CD8-positive, alpha-beta memory T cell (primary cell): ENCODE data around the gene DGKB. TPM values are rescaled to one million over a fixed set of nuclear protein-coding genes. Genes with fewer than 3 reads are reported as not detected.

Experiments
- CTCF ChIA-PET: fragments of 350-600 bp; sonication (Branson Sonifier 250); formaldehyde crosslinking; loops from one replicate; lab custom pipeline; 2021; ENCODE audit warnings: antibody characterized with exemption; lab: Charles Lee
- POLR2A ChIA-PET: fragments of 350-600 bp; sonication (Branson Sonifier 250); formaldehyde crosslinking; loops from one replicate; lab custom pipeline; 2021; ENCODE audit warnings: antibody characterized with exemption; lab: Charles Lee
- DNase-seq, 5 donors: peaks; one replicate each; pipeline versions ENCODE4 v3.0.0 to v3.0.0-alpha.2; 2020 to 2022; ENCODE audit warnings: mixed read lengths in 1 of 5
- H3K27ac ChIP-seq: one replicate; pipeline ENCODE4 v1.7.0; 2013; ENCODE audit warnings: low read depth, mild to moderate bottlenecking, low read length, moderate library complexity
- H3K27me3 ChIP-seq: 2 replicates; pipeline ENCODE4 v1.7.0; 2013; ENCODE audit warnings: low read length, mild to moderate bottlenecking; ENCODE audit not compliant: insufficient read depth, poor library complexity, severe bottlenecking
- H3K36me3 ChIP-seq: 2 replicates; pipeline ENCODE4 v1.7.0; 2013; ENCODE audit warnings: mild to moderate bottlenecking, low read length, moderate library complexity; ENCODE audit not compliant: insufficient read depth
- H3K4me1 ChIP-seq: 2 replicates; pipeline ENCODE4 v1.7.0; 2013; ENCODE audit warnings: mild to moderate bottlenecking, low read length, moderate library complexity; ENCODE audit not compliant: insufficient read depth
- H3K4me3 ChIP-seq: 2 replicates; pipeline ENCODE4 v1.7.0; 2013; ENCODE audit warnings: mild to moderate bottlenecking, low read length
- H3K9me3 ChIP-seq: 2 replicates; pipeline ENCODE4 v1.7.0; 2013; ENCODE audit warnings: mild to moderate bottlenecking, low read length
- H3K27ac Mint-ChIP-seq, 8 donors: one replicate each; pipeline ENCODE4 v1.8.0; 2020 to 2021; ENCODE audit warnings: mixed read lengths in 8 of 8, mild to moderate bottlenecking in 6 of 8, inconsistent platforms in 3 of 8, moderate library complexity in 3 of 8
- H3K27me3 Mint-ChIP-seq, 2 donors: one replicate each; pipeline ENCODE4 v1.8.0; 2020 to 2021; ENCODE audit warnings: mixed read lengths in 2 of 2, mild to moderate bottlenecking in 1 of 2, moderate library complexity in 1 of 2
- H3K36me3 Mint-ChIP-seq, 3 donors: one replicate each; pipeline ENCODE4 v1.8.0; 2020 to 2021; ENCODE audit warnings: mixed read lengths in 3 of 3, inconsistent platforms in 1 of 3, mild to moderate bottlenecking in 1 of 3
- H3K4me1 Mint-ChIP-seq, 3 donors: one replicate each; pipeline ENCODE4 v1.8.0; 2020 to 2021; ENCODE audit warnings: mixed read lengths in 3 of 3, inconsistent platforms in 1 of 3, mild to moderate bottlenecking in 1 of 3
- H3K4me3 Mint-ChIP-seq, 7 donors: one replicate each; pipeline ENCODE4 v1.8.0; 2020 to 2021; ENCODE audit warnings: mixed read lengths in 7 of 7, mild to moderate bottlenecking in 6 of 7, moderate library complexity in 4 of 7, inconsistent platforms in 2 of 7
- H3K9me3 Mint-ChIP-seq, 5 donors: one replicate each; pipeline ENCODE4 v1.8.0; 2020 to 2022; ENCODE audit warnings: mixed read lengths in 5 of 5, mild to moderate bottlenecking in 3 of 5, moderate library complexity in 2 of 5, inconsistent platforms in 1 of 5
- polyA plus RNA-seq: library from polyadenylated mRNA; unstranded; fragments of 300-500 nt; fragmentation: Illumina TruSeq; gene quantifications from one replicate; pipeline ENCODE4 v1.2.3, GENCODE V29; 2021
- total RNA-seq, 2 experiments: library from RNA; stranded (reverse); gene quantifications; one replicate each; pipeline ENCODE4 v1.2.3, GENCODE V29; 2021

DGKB gene
- total and polyA plus RNA-seq, 3 experiments from 2014 or later: not detected

DNA sequence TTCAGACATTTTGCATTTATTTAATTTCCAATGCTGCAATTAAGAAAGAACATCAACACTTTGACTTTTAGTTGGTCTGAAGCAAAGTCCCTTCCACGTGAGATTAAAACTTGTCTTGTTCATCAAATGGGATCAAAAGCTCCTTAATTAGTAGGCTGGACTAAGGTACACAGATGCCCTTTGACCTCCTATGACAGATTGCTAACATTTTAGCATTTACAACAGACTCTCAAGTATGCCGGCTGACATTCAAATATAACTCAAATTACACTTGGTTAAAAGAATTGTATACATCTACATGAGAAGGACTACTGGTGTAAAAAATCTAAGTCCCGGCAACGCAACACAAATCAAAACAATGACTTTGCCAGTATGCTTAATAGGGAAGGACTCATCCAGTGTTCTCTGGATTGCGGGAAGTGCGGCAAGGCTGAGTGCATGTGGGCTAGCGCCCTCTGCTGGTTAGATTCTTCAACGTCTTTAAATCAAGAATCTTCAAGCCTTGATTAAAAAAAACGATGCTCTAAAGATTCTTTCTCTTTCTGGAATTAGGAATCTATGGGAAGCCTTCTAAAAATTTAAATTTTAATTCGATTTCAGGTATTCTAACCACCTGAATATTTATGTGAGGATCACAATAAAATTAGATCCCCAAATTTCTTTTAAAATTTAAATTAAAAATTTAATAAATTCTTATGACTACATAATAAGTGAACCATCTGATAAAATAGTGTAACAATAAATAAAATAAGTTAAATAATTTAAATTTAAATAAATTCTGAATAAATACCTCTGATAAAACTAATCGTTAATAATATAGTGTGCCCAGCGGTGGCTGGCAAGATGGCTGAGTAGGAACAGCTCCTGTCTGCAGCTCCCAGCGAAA lies 444.7 kb downstream of the DGKB start:
- H3K9me3 ChIP-seq: no peaks in the 10 kb centered on the region
- no peak overlapping the region for H3K4me3 ChIP-seq
- H3K27me3 ChIP-seq: no peaks in the 10 kb centered on the region
- Mint-ChIP-seq H3K27me3 (peaks cover 0 to 7% of the 10 kb centered on the region in 2 donors), H3K9me3 (no peaks in the 10 kb centered on the region), H3K36me3 (no peaks in the 10 kb centered on the region), H3K27ac (no peak overlapping the region), H3K4me3 (no peak overlapping the region), H3K4me1 (peaks cover 2 to 4% (median 3%) of the 10 kb centered on the region in 3 donors)
- no peaks in the 10 kb centered on the region for H3K4me1 ChIP-seq
- H3K27ac ChIP-seq: no peak overlapping the region
- ChIA-PET CTCF (interaction anchor here (0.7 to 1.5 kb wide), 6 partner anchors 234 to 1178 kb away, joined by 3 to 6 read pairs (median 4); no protein-coding TSS in a partner anchor), POLR2A (no interaction called here)
- DNase-seq: peak; percentile 23 to 55 (median 30)
- H3K36me3 ChIP-seq: no peaks in the 10 kb centered on the region

DNA sequence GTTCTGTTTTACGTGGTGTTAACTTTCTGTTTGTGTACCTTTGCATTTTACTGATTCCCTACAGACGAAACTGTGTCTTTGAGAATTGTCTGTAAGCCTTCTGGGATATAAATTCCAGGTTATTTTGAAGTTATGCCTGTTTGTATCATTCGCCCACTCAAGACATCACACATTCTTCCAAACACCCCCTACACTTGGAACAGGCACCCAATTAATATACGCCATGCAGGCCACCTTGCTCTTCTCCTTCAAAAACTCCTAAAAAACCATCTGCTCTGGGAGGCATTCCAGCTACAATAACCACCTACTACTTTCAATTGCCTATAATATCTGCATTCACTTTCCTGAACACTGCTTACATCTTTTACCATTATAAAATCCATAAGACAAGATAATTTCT lies 453.3 kb downstream of the DGKB start:
- no peaks in the 10 kb centered on the region for H3K4me1 ChIP-seq
- POLR2A ChIA-PET: no interaction called here
- H3K27me3 Mint-ChIP-seq: peaks cover 0 to 6% of the 10 kb centered on the region in 2 donors

DNA sequence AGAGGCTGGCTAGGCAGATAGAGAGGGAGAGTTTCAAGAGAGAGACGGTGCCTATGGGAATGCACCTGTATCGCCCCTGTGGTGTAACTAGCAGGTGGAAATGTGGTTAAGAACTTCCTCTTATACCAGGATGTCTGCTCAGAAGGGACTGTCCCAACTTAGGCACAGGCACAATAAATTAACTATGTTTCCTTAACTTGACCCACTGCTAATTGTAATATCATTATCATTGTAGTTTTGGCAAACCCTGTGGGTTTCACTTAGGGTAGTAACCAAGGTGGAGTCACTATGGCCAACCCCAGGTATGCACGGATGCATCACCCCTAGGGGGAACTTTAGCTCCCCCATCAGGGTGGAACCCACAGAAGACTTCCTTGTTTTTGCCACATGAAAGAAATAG lies 455.7 kb downstream of the DGKB start:
- CTCF ChIA-PET: no interaction called here
- H3K36me3 Mint-ChIP-seq: no peaks in the 10 kb centered on the region
- POLR2A ChIA-PET: no interaction called here
- H3K4me1 Mint-ChIP-seq: peaks cover 7 to 18% (median 14%) of the 10 kb centered on the region in 3 donors
- H3K9me3 Mint-ChIP-seq: no peaks in the 10 kb centered on the region
- H3K27me3 Mint-ChIP-seq: peaks cover 0 to 3% of the 10 kb centered on the region in 2 donors
- DNase-seq: peak in 2 of 5 donors; percentile 5 to 43
- H3K27me3 ChIP-seq: no peaks in the 10 kb centered on the region
- H3K36me3 ChIP-seq: no peaks in the 10 kb centered on the region
- H3K4me3 ChIP-seq: no peak overlapping the region
- H3K27ac ChIP-seq: no peak overlapping the region
- no peaks in the 10 kb centered on the region for H3K4me1 ChIP-seq
- peak overlapping the region in 1 of 8 donors; percentile 29 for H3K27ac Mint-ChIP-seq
- peak overlapping the region in 1 of 7 donors; percentile 1 for H3K4me3 Mint-ChIP-seq
- no peaks in the 10 kb centered on the region for H3K9me3 ChIP-seq

More for the DNA sequence above, 453.3 kb downstream of the DGKB start:
- Histone ChIP-seq H3K36me3 (no peaks in the 10 kb centered on the region), H3K4me3 (no peak overlapping the region), H3K9me3 (no peaks in the 10 kb centered on the region), H3K27ac (no peak overlapping the region), H3K27me3 (no peaks in the 10 kb centered on the region)
- CTCF ChIA-PET: no interaction called here
- H3K4me3 Mint-ChIP-seq: no peak overlapping the region
- peaks cover 7 to 18% (median 14%) of the 10 kb centered on the region in 3 donors for H3K4me1 Mint-ChIP-seq
- H3K9me3 Mint-ChIP-seq: no peaks in the 10 kb centered on the region
- no peak for DNase-seq
- H3K27ac Mint-ChIP-seq: no peak overlapping the region
- no peaks in the 10 kb centered on the region for H3K36me3 Mint-ChIP-seq

GRCh38 chr7:14446219-14446618 lies 456.3 kb downstream of the DGKB start:
- Mint-ChIP-seq H3K36me3 (no peaks in the 10 kb centered on the region), H3K4me3 (no peak overlapping the region), H3K9me3 (no peaks in the 10 kb centered on the region), H3K27me3 (no peaks in the 10 kb centered on the region), H3K4me1 (peaks cover 7 to 18% (median 14%) of the 10 kb centered on the region in 3 donors), H3K27ac (no peak overlapping the region)
- H3K27ac ChIP-seq: no peak overlapping the region
- H3K36me3 ChIP-seq: no peaks in the 10 kb centered on the region
- H3K4me3 ChIP-seq: no peak overlapping the region
- POLR2A ChIA-PET: no interaction called here
- H3K27me3 ChIP-seq: no peaks in the 10 kb centered on the region
- H3K4me1 ChIP-seq: no peaks in the 10 kb centered on the region
- DNase-seq: no peak
- CTCF ChIA-PET: no interaction called here
- H3K9me3 ChIP-seq: no peaks in the 10 kb centered on the region

GRCh38 chr7:14438366-14438765 lies 464.2 kb downstream of the DGKB start:
- ChIA-PET CTCF (no interaction called here), POLR2A (no interaction called here)
- Histone ChIP-seq H3K4me3 (no peak overlapping the region), H3K36me3 (no peaks in the 10 kb centered on the region), H3K4me1 (no peaks in the 10 kb centered on the region), H3K9me3 (no peaks in the 10 kb centered on the region), H3K27ac (no peak overlapping the region), H3K27me3 (no peaks in the 10 kb centered on the region)
- no peak for DNase-seq
- no peak overlapping the region for H3K27ac Mint-ChIP-seq
- no peaks in the 10 kb centered on the region for H3K4me1 Mint-ChIP-seq
- H3K36me3 Mint-ChIP-seq: no peaks in the 10 kb centered on the region
- H3K27me3 Mint-ChIP-seq: peaks cover 0 to 3% of the 10 kb centered on the region in 2 donors
- H3K4me3 Mint-ChIP-seq: no peak overlapping the region
- no peaks in the 10 kb centered on the region for H3K9me3 Mint-ChIP-seq

DNA sequence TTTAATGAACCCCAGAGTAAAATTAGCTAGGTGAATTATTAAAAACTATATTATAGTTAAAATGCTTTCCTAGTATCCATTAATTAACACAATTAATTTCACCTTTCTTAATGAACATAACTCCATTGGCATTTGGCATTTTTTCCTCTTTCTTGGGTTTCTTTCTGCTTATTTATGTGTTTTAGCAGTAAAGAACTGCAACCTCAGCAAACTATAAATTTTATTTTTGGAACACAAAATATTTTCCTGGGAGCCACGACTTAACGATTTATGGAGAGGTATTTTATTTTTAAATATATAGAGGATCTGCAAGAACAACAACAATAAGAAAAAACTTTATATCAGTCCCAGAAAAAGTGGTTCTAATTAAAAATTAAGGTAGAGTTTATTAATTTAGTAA lies 465.7 kb downstream of the DGKB start:
- H3K27ac ChIP-seq: no peak overlapping the region
- POLR2A ChIA-PET: no interaction called here
- no peak overlapping the region for H3K4me3 Mint-ChIP-seq
- no peaks in the 10 kb centered on the region for H3K9me3 Mint-ChIP-seq
- H3K27me3 ChIP-seq: no peaks in the 10 kb centered on the region
- H3K36me3 ChIP-seq: no peaks in the 10 kb centered on the region
- H3K36me3 Mint-ChIP-seq: no peaks in the 10 kb centered on the region
- H3K27ac Mint-ChIP-seq: no peak overlapping the region
- CTCF ChIA-PET: no interaction called here
- no peaks in the 10 kb centered on the region for H3K4me1 Mint-ChIP-seq
- H3K4me1 ChIP-seq: no peaks in the 10 kb centered on the region
- peaks cover 0 to 3% of the 10 kb centered on the region in 2 donors for H3K27me3 Mint-ChIP-seq
- H3K9me3 ChIP-seq: no peaks in the 10 kb centered on the region
- no peak overlapping the region for H3K4me3 ChIP-seq
- no peak for DNase-seq

DNA sequence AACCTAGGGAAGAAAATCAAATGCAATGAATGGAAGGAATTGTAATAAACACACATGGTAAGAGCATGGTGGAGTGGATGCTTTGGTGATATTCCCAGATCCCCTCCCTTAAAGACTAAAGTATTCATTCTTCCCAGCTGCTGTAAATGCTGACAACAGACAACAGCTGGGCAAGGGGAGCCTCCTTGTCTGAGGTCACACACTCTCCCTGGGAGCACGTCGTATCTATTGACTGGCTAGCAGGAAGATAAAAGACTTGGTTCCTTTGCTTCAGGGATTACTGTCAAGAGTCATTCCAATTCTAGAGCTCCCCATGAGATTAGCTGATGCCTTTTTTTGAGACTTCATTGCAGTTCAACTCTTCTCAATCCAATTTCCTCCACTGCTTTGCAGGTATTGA lies 469.6 kb downstream of the DGKB start:
- no peak for DNase-seq
- peaks cover 0 to 3% of the 10 kb centered on the region in 2 donors for H3K27me3 Mint-ChIP-seq
- H3K27ac Mint-ChIP-seq: no peak overlapping the region
- H3K9me3 Mint-ChIP-seq: peaks cover 0 to 2% (median 0%) of the 10 kb centered on the region in 5 donors
- H3K36me3 Mint-ChIP-seq: no peaks in the 10 kb centered on the region
- Histone ChIP-seq H3K27ac (no peak overlapping the region), H3K9me3 (no peaks in the 10 kb centered on the region), H3K4me3 (no peak overlapping the region), H3K27me3 (no peaks in the 10 kb centered on the region), H3K36me3 (no peaks in the 10 kb centered on the region), H3K4me1 (no peaks in the 10 kb centered on the region)
- H3K4me3 Mint-ChIP-seq: no peak overlapping the region
- H3K4me1 Mint-ChIP-seq: no peaks in the 10 kb centered on the region
- ChIA-PET POLR2A (no interaction called here), CTCF (no interaction called here)

DNA sequence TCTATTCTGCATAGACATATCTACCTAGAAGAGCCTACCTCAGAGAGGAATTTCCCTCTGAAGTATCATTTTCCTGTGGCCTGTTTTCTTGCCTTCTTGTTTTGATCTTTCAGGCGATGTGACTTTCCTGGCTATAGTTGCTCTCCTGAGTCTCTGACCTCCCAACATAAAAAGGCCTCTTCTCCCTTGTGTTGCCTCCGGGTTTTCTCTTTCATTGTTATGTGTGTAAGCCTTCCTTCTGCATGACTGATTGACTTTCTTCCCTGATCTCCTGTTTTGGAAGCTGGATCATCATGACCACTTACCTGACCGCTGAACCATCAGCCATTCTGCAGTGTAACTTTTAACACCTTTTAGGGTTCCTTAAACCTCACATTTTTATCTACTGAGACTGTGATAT lies 471.6 kb downstream of the DGKB start:
- Histone ChIP-seq H3K27me3 (no peaks in the 10 kb centered on the region), H3K4me3 (no peak overlapping the region), H3K27ac (no peak overlapping the region), H3K36me3 (no peaks in the 10 kb centered on the region), H3K4me1 (no peaks in the 10 kb centered on the region), H3K9me3 (no peaks in the 10 kb centered on the region)
- Mint-ChIP-seq H3K27me3 (no peaks in the 10 kb centered on the region), H3K4me1 (no peaks in the 10 kb centered on the region), H3K4me3 (no peak overlapping the region), H3K9me3 (peaks cover 0 to 2% (median 0%) of the 10 kb centered on the region in 5 donors), H3K36me3 (no peaks in the 10 kb centered on the region), H3K27ac (no peak overlapping the region)
- CTCF ChIA-PET: no interaction called here
- POLR2A ChIA-PET: no interaction called here
- no peak for DNase-seq
